Mucosa of descending colon (tissue), 3 donors: ENCODE measurements around the gene ZRSR2. TPM values are rescaled to one million over a fixed set of nuclear protein-coding genes. Genes with fewer than 3 reads are reported as not detected.

Source experiments
- ATAC-seq: fragments of 200-7000 bp; cut with Tn5 transposase; one replicate; pipeline ENCODE4 v1.9.1; 2020; ENCODE audit warnings: mild to moderate bottlenecking, moderate library complexity
- DNase-seq, 3 donors: peaks; one replicate each; pipeline ENCODE4 v3.0.0-alpha.2; 2020
- H3K36me3 ChIP-seq: fragments of 200-600 bp; one replicate; pipeline ENCODE4 v1.8.0; 2021; ENCODE audit warnings: low read depth, mild to moderate bottlenecking
- H3K4me1 ChIP-seq: fragments of 200-600 bp; one replicate; pipeline ENCODE4 v1.8.0; 2021; ENCODE audit warnings: low read depth, mild to moderate bottlenecking
- H3K4me3 ChIP-seq: fragments of 200-600 bp; one replicate; pipeline ENCODE4 v1.8.0; 2021; ENCODE audit warnings: mild to moderate bottlenecking
- H3K9me3 ChIP-seq: fragments of 200-600 bp; one replicate; pipeline ENCODE4 v1.8.0; 2021; ENCODE audit warnings: mild to moderate bottlenecking
- intact Hi-C, 2 donors: fragments of 100-400 bp; cut with DNase I in 1 of 2; cut with micrococcal nuclease in 1 of 2; formaldehyde crosslinking; loops; one replicate each; pipeline versions ENCODE4 v1.11.0 to v1.11.1; 2022; cut with DNase I, micrococcal nuclease
- total RNA-seq, 3 donors: library from RNA; stranded (reverse); fragmentation: NEBNext Ultra II Directional in 2 of 3; extraction: Animal tissue kit (Norgen Biotek cat#: 25700) in 2 of 3; gene quantifications; one replicate each; pipeline versions ENCODE4 v1.2.1 to v1.2.4, GENCODE V29; 2021 to 2023
- TF ChIP-seq, protein P1 (sequence below): fragments of 200-600 bp; IDR thresholded peaks from one replicate; pipeline ENCODE4 v1.8.0; 2022; ENCODE audit warnings: antibody characterized with exemption, mild to moderate bottlenecking
- donor health status: DM: no; HTN: no; CAD: no; lungs with moderate emphysema.
- donor health status: DM: no; HTN: no; CAD: no.
- donor health status: DM: no; HTN: yes; CAD: no.

ZRSR2 gene
- total RNA-seq, 3 donors from 2014 or later: 7.0 to 14.0 (median 11.7) TPM

DNA sequence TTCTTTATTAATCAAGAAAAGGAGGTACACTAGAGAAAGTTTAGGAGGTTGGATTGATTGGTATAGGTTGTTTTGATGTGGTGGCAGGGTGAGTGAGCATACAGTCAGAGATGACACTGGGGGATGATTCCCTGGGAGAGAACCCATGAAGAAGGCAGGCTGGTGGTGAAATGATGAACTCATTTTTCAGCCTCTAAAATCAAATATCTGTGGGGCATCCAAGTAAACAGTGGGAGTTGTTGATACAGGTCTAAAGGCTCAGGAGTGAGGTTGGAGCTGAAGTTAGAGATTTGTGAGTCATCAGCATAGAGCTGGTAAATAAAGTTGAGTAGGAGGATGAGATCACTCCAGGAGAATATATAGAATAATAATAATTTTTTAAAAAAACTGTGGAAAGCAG is 74.3 kb downstream of the ZRSR2 start:
- TF ChIP-seq, protein P1, sequence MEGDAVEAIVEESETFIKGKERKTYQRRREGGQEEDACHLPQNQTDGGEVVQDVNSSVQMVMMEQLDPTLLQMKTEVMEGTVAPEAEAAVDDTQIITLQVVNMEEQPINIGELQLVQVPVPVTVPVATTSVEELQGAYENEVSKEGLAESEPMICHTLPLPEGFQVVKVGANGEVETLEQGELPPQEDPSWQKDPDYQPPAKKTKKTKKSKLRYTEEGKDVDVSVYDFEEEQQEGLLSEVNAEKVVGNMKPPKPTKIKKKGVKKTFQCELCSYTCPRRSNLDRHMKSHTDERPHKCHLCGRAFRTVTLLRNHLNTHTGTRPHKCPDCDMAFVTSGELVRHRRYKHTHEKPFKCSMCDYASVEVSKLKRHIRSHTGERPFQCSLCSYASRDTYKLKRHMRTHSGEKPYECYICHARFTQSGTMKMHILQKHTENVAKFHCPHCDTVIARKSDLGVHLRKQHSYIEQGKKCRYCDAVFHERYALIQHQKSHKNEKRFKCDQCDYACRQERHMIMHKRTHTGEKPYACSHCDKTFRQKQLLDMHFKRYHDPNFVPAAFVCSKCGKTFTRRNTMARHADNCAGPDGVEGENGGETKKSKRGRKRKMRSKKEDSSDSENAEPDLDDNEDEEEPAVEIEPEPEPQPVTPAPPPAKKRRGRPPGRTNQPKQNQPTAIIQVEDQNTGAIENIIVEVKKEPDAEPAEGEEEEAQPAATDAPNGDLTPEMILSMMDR: no peak
- Histone ChIP-seq H3K36me3 (no peaks in the 10 kb centered on the region), H3K4me3 (no peak overlapping the region), H3K9me3 (no peaks in the 10 kb centered on the region), H3K4me1 (no peaks in the 10 kb centered on the region)
- intact Hi-C loops: no loop called here
- ATAC-seq (no peak), DNase-seq (no peak)

DNA sequence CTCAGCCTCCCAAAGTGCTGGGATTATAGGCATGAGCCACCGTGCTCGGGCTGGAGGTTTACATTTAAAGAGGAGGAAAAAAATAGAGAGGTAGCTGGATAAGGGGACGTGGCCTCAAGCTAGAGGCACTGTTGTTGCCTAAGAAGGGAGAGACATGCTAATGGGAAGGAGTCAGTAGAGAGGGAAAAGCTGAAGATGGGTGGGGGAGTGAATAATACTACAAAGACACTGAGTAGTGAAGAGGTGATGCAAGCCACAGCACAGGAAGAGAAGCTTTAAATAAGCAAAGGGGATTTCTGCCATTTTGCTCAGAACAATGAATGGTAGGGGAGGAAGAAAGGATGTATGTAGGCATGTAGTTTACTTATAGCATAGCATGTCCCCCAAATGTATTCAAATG is 75.9 kb downstream of the ZRSR2 start:
- DNase-seq (no peak), ATAC-seq (no peak)
- Histone ChIP-seq H3K36me3 (no peaks in the 10 kb centered on the region), H3K9me3 (no peaks in the 10 kb centered on the region), H3K4me3 (no peak overlapping the region), H3K4me1 (no peaks in the 10 kb centered on the region)
- intact Hi-C loops: no loop called here
- TF ChIP-seq, protein P1: no peak

DNA sequence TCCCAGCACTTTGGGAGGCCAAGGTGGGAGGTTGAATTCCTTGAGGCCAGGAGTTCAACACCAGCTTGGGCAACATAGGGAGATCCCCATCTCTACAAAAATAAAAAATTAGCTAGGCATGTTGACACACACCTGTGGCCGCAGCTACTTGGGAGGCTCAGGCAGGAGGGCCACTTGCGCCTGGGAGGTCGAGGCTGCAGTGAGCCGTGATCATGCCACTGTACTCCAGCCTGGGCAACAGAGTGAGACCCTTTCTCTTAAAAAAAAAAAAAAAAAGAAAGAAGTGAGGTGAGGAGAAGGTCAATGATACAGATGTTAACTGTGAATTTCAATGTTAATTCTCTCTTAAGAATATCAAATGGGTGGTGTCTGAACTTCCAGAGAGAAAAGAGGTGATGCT is 79.4 kb downstream of the ZRSR2 start:
- H3K4me3 ChIP-seq: no peak overlapping the region
- DNase-seq (no peak), ATAC-seq (no peak)
- no peaks in the 10 kb centered on the region for H3K36me3 ChIP-seq
- TF ChIP-seq, protein P1: no peak
- intact Hi-C loops: no loop called here
- H3K9me3 ChIP-seq: no peaks in the 10 kb centered on the region
- no peaks in the 10 kb centered on the region for H3K4me1 ChIP-seq

DNA sequence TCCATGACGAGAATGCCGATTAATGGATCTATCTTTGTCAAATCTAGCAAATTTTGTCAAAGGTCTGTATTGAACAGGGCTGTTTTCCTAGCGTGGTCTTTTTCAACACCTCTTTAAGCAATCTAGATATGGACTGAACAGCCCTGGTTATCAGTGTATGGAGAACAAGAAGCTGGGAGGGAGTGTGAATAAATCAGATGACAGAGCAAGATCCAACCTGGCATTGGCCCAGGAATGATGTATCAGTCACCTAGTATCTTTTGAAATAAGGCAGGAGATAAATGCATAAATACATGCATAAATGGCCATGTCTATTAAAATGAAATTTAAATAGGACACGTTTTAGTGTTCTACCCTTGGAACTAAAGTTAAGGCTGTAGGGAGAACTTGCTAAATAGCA is 80.0 kb downstream of the ZRSR2 start:
- no peak overlapping the region for H3K4me3 ChIP-seq
- H3K4me1 ChIP-seq: no peaks in the 10 kb centered on the region
- no peaks in the 10 kb centered on the region for H3K36me3 ChIP-seq
- intact Hi-C loops: no loop called here
- ATAC-seq (no peak), DNase-seq (no peak)
- TF ChIP-seq, protein P1: no peak
- H3K9me3 ChIP-seq: no peaks in the 10 kb centered on the region

Other genes starting within 250 kb of the ZRSR2 start
- gene ACE2, start 189.5 kb upstream of the ZRSR2 start, total RNA-seq: 10 to 100 TPM; 23.1 to 40.8 (median 23.2) TPM
- under 1 TPM in 2 of 3 donors, not detected in 1; 0.41 to 0.48 TPM for gene CLTRN, start 125.7 kb upstream of the ZRSR2 start, total RNA-seq
- gene CA5B, start 52.2 kb upstream of the ZRSR2 start, total RNA-seq: 1 to 10 TPM; 6.8 to 9.3 (median 7.0) TPM
- gene AP1S2, start 64.3 kb downstream of the ZRSR2 start, total RNA-seq: 10 to 100 TPM; 10.9 to 45.2 (median 16.0) TPM